Sigmoid colon (tissue), 7 donors: ENCODE results near the gene ZBTB8B. TPM values are rescaled to one million over a fixed set of nuclear protein-coding genes. Genes with fewer than 3 reads are reported as not detected.
A peak's percentile ranks its signal among the peaks of the same experiment; 100 is the strongest.

Source experiments
- DNase-seq: peaks from one replicate; pipeline ENCODE4 v3.0.0-alpha.2; 2019
- H3K27ac ChIP-seq, 4 donors: fragments of 200-600 bp; sonication (generic); one replicate each; pipeline ENCODE4 v1.5.1; 2016 to 2019; ENCODE audit warnings: mild to moderate bottlenecking in 1 of 4
- H3K27me3 ChIP-seq, 3 donors: fragments of 200-600 bp; sonication (generic); one replicate each; pipeline ENCODE4 v1.5.1; 2019; ENCODE audit warnings: mild to moderate bottlenecking in 1 of 3
- H3K36me3 ChIP-seq, 4 donors: fragments of 200-600 bp; sonication (generic); one replicate each; pipeline ENCODE4 v1.5.1; 2016 to 2019
- H3K4me1 ChIP-seq, 4 donors: fragments of 200-600 bp; sonication (generic); one replicate each; pipeline ENCODE4 v1.5.1; 2017 to 2019
- H3K4me3 ChIP-seq, 4 donors: fragments of 200-600 bp; sonication (generic); one replicate each; pipeline ENCODE4 v1.5.1; 2017 to 2019; ENCODE audit warnings: mild to moderate bottlenecking in 2 of 4, moderate library complexity in 1 of 4
- H3K9me3 ChIP-seq, 4 donors: fragments of 200-600 bp in 3 of 4; sonication (generic) in 3 of 4; one replicate each; pipeline versions ENCODE4 v1.5.1 to v1.6.1; 2013 to 2019
- EP300 ChIP-seq, 4 donors: sonication (generic); formaldehyde crosslinking; IDR thresholded peaks; one replicate each; pipeline ENCODE4 v1.6.1; 2017; ENCODE audit warnings: antibody characterized with exemption in 4 of 4
- POLR2A ChIP-seq, 2 donors: fragments of 450-650 bp; IDR thresholded peaks; one replicate each; pipeline ENCODE4 v1.6.1; 2016; ENCODE audit warnings: antibody characterized with exemption in 2 of 2, mild to moderate bottlenecking in 2 of 2, moderate library complexity in 2 of 2
- POLR2AphosphoS5 ChIP-seq, 4 donors: sonication (generic); formaldehyde crosslinking; IDR thresholded peaks; one replicate each; pipeline ENCODE4 v1.6.1; 2017; ENCODE audit warnings: antibody characterized with exemption in 4 of 4
- WGBS, 2 donors: extraction: QIAGEN DNeasy Blood & Tissue Kit; methylation state at CpG; one replicate each; pipeline ENCODE4 v1.1.7; 2013; 5-methylcytosine and 5-hydroxymethylcytosine counted together
- intact Hi-C: fragments of 100-400 bp; cut with DNase I; formaldehyde crosslinking; loops from one replicate; pipeline ENCODE4 v1.15.1; 2023
- polyA plus RNA-seq, 3 donors: library from polyadenylated mRNA; stranded (reverse); fragments of 200-250 nt; gene quantifications; one replicate each; pipeline ENCODE4 v1.2.3, GENCODE V29; 2013
- total RNA-seq, 4 donors: library from RNA; depleted of rRNA; stranded (reverse); fragments of >200 nt; gene quantifications; one replicate each; pipeline ENCODE4 v1.1.0, GENCODE V29; 2016
- TF ChIP-seq, protein P1 (sequence below), 4 experiments: fragments of 450-650 bp in 3 of 4; fragments of 200-600 bp in 1 of 4; IDR thresholded peaks; one replicate each; pipeline ENCODE4 v1.5.1; 2016 to 2019; ENCODE audit warnings: antibody characterized with exemption in 4 of 4, mild to moderate bottlenecking in 3 of 4, moderate library complexity in 2 of 4
- donor health status: healthy with polysubstance abuse.
- donor health status: Bipolar disorder and iron deficiency.
- donor health status: healthy.

Gene ZBTB8B
- total and polyA plus RNA-seq, 7 donors, result under 0.01 to 0.01 (median under 0.01) TPM; not detected in 3

DNA sequence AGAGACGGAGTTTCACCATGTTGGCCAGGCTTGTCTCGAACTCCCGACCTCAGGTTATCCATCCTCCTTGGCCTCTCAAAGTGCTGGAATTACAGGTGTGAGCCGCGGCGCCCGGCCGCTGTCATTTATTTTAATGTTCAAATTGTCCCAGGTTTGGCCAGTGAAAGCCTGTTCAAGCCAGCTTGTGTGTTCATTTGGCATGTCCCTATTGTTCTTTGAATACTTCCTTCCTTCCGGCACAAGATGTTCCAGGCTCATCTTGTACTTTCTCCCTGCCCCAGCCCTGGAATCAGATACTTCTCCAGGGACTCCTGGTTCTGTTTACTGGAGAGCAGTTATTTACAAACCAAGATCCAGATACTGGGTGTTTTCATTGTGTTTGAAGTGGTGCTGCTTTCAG lies 37.0 kb downstream of the ZBTB8B start:
- Histone ChIP-seq H3K9me3 (no peaks in the 10 kb centered on the region), H3K4me3 (no peak overlapping the region), H3K4me1 (peaks cover 0 to 24% (median 10%) of the 10 kb centered on the region in 4 donors), H3K27ac (peak overlapping the region; percentile 92 to 99 (median 98)), H3K36me3 (no peaks in the 10 kb centered on the region), H3K27me3 (no peaks in the 10 kb centered on the region)
- peak; percentile 81 for DNase-seq
- intact Hi-C loops, result loop anchor here (1.0 kb wide), 1 partner anchor 54 kb away; no protein-coding TSS in a partner anchor
- 91 to 94% methylated on average over 9 of the region's 9 CpGs for WGBS, 2 donors
- TF ChIP-seq, protein P1, sequence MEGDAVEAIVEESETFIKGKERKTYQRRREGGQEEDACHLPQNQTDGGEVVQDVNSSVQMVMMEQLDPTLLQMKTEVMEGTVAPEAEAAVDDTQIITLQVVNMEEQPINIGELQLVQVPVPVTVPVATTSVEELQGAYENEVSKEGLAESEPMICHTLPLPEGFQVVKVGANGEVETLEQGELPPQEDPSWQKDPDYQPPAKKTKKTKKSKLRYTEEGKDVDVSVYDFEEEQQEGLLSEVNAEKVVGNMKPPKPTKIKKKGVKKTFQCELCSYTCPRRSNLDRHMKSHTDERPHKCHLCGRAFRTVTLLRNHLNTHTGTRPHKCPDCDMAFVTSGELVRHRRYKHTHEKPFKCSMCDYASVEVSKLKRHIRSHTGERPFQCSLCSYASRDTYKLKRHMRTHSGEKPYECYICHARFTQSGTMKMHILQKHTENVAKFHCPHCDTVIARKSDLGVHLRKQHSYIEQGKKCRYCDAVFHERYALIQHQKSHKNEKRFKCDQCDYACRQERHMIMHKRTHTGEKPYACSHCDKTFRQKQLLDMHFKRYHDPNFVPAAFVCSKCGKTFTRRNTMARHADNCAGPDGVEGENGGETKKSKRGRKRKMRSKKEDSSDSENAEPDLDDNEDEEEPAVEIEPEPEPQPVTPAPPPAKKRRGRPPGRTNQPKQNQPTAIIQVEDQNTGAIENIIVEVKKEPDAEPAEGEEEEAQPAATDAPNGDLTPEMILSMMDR (IDR thresholded peaks at IDR 0.05), result no peak
- TF ChIP-seq POLR2A (IDR thresholded peaks at IDR 0.05) (no peak), EP300 (IDR thresholded peaks at IDR 0.05) (peak; percentile 11 to 95 (median 76)), POLR2AphosphoS5 (IDR thresholded peaks at IDR 0.05) (peak; percentile 52 to 83 (median 70))

DNA sequence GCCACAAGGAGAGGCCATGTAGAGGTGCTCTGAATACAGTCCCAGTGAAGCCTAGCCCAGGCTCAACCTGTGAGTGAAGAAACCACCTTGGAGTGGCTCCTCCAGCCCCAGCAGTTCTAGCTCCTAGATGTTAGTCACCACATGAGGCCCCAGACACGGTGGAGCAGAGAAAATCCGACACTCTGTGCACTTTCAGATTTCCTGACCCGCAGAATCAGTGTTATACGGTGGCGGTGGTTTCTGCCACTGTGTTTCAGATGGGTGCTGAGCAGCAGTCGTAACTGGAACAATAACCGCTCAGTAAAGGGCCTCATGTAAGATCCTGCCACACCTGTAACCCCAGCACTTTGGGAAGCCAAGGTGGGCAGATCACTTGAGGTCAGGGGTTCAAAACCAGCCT lies 38.3 kb downstream of the ZBTB8B start:
- H3K27ac ChIP-seq, result peak overlapping the region; percentile 37 to 98 (median 95)
- no peak overlapping the region for H3K4me3 ChIP-seq
- H3K9me3 ChIP-seq, result no peaks in the 10 kb centered on the region
- 91 to 92% methylated on average over 7 of the region's 7 CpGs for WGBS, 2 donors
- DNase-seq, result no peak
- H3K4me1 ChIP-seq, result peaks cover 0 to 21% (median 8%) of the 10 kb centered on the region in 4 donors
- intact Hi-C loops, result no loop called here
- no peaks in the 10 kb centered on the region for H3K36me3 ChIP-seq
- TF ChIP-seq, protein P1 (IDR thresholded peaks at IDR 0.05), result no peak
- TF ChIP-seq EP300 (IDR thresholded peaks at IDR 0.05), result no peak
- TF ChIP-seq POLR2A (IDR thresholded peaks at IDR 0.05), result no peak
- H3K27me3 ChIP-seq, result no peaks in the 10 kb centered on the region

GRCh38 chr1:32507021-32507420 lies 42.1 kb downstream of the ZBTB8B start:
- Histone ChIP-seq H3K9me3 (no peaks in the 10 kb centered on the region), H3K27me3 (no peaks in the 10 kb centered on the region), H3K4me1 (peaks cover 0 to 8% (median 0%) of the 10 kb centered on the region in 4 donors), H3K4me3 (no peak overlapping the region), H3K36me3 (no peaks in the 10 kb centered on the region), H3K27ac (no peak overlapping the region)
- DNase-seq, result no peak
- TF ChIP-seq POLR2AphosphoS5 (IDR thresholded peaks at IDR 0.05), result no peak
- TF ChIP-seq, protein P1 (IDR thresholded peaks at IDR 0.05), result no peak
- TF ChIP-seq EP300 (IDR thresholded peaks at IDR 0.05), result no peak
- TF ChIP-seq POLR2A (IDR thresholded peaks at IDR 0.05), result no peak
- WGBS, 2 donors, result 67 to 88% methylated on average over 4 of the region's 4 CpGs
- intact Hi-C loops, result no loop called here

GRCh38 chr1:32508761-32509160 lies 43.9 kb downstream of the ZBTB8B start:
- Histone ChIP-seq H3K4me3 (no peak overlapping the region), H3K27me3 (no peaks in the 10 kb centered on the region), H3K36me3 (no peaks in the 10 kb centered on the region), H3K4me1 (no peaks in the 10 kb centered on the region), H3K27ac (no peak overlapping the region), H3K9me3 (no peaks in the 10 kb centered on the region)
- intact Hi-C loops, result no loop called here
- no peak for DNase-seq
- WGBS, 2 donors, result 84 to 85% methylated on average over 5 of the region's 5 CpGs
- no peak for TF ChIP-seq POLR2AphosphoS5 (IDR thresholded peaks at IDR 0.05)

DNA sequence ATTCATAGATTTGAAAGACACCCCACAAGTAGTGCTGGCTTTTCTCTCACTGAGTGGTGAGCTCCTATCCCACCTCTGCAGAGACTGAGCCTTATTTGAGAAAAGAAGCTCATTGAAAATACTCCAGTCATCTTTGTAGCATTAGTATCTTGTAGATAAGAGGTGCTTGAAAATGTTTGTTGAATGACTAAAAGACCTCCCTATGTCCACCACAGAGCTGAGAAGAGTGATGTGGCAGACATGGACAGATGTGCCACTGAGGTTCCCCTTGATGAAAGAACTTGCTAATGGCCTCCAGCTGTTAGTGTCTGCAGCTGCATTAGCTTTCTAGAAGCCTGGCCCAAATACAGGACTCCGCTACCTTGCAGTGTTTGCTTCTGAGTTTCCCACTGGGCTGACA lies 45.1 kb downstream of the ZBTB8B start:
- H3K4me1 ChIP-seq, result no peaks in the 10 kb centered on the region
- 96% methylated on average over 1 of the region's 1 CpG for WGBS, 2 donors
- TF ChIP-seq, protein P1 (IDR thresholded peaks at IDR 0.05), result no peak
- DNase-seq, result no peak
- no peak overlapping the region for H3K27ac ChIP-seq
- intact Hi-C loops, result no loop called here
- no peaks in the 10 kb centered on the region for H3K27me3 ChIP-seq
- H3K36me3 ChIP-seq, result no peaks in the 10 kb centered on the region
- H3K4me3 ChIP-seq, result no peak overlapping the region
- H3K9me3 ChIP-seq, result no peaks in the 10 kb centered on the region

Other genes starting within 250 kb of the ZBTB8B start
- gene TMEM234, start 242.7 kb upstream of the ZBTB8B start, total RNA-seq, result 10 to 100 TPM in 2 of 4 donors, 1 to 10 TPM in 2; 6.4 to 20.8 (median 10.1) TPM
- gene TMEM234, start 242.7 kb upstream of the ZBTB8B start, polyA plus RNA-seq, result 10 to 100 TPM in 1 of 3 donors, 1 to 10 TPM in 2; 4.4 to 23.1 (median 7.2) TPM
- gene EIF3I, start 242.7 kb upstream of the ZBTB8B start, total RNA-seq, result 100 to 1,000 TPM; 163 to 178 (median 171) TPM
- 100 to 1,000 TPM; 171 to 226 (median 185) TPM for gene EIF3I, start 242.7 kb upstream of the ZBTB8B start, polyA plus RNA-seq
- 1 to 10 TPM in 2 of 4 donors, under 1 TPM in 1, not detected in 1; 0.71 to 3.0 (median 2.2) TPM for gene FAM167B, start 217.8 kb upstream of the ZBTB8B start, total RNA-seq
- gene FAM167B, start 217.8 kb upstream of the ZBTB8B start, polyA plus RNA-seq, result 1 to 10 TPM; 3.0 to 9.0 (median 3.6) TPM
- gene LCK, start 213.8 kb upstream of the ZBTB8B start, total RNA-seq, result under 1 TPM in 3 of 4 donors, not detected in 1; 0.36 to 0.81 (median 0.49) TPM
- gene LCK, start 213.8 kb upstream of the ZBTB8B start, polyA plus RNA-seq, result 10 to 100 TPM in 1 of 3 donors, 1 to 10 TPM in 1, under 1 TPM in 1; 0.92 to 37.3 (median 1.8) TPM
- 10 to 100 TPM; 47.1 to 68.0 (median 55.6) TPM for gene HDAC1, start 173.0 kb upstream of the ZBTB8B start, total RNA-seq
- 100 to 1,000 TPM; 163 to 215 (median 180) TPM for gene HDAC1, start 173.0 kb upstream of the ZBTB8B start, polyA plus RNA-seq
- 1 to 10 TPM; 4.1 to 9.7 (median 6.6) TPM for gene MARCKSL1, start 128.8 kb upstream of the ZBTB8B start, total RNA-seq
- gene MARCKSL1, start 128.8 kb upstream of the ZBTB8B start, polyA plus RNA-seq, result 100 to 1,000 TPM; 120 to 158 (median 141) TPM
- gene FAM229A, start 102.6 kb upstream of the ZBTB8B start, total RNA-seq, result 10 to 100 TPM in 1 of 4 donors, 1 to 10 TPM in 3; 3.5 to 13.8 (median 5.6) TPM
- 1 to 10 TPM in 2 of 3 donors, under 1 TPM in 1; 0.60 to 7.5 (median 1.2) TPM for gene FAM229A, start 102.6 kb upstream of the ZBTB8B start, polyA plus RNA-seq
- 1 to 10 TPM in 3 of 4 donors, not detected in 1; 1.5 to 2.2 (median 2.1) TPM for gene TSSK3, start 102.5 kb upstream of the ZBTB8B start, total RNA-seq
- 1 to 10 TPM in 1 of 3 donors, not detected in 2; 1.1 TPM for gene TSSK3, start 102.5 kb upstream of the ZBTB8B start, polyA plus RNA-seq
- gene BSDC1, start 70.6 kb upstream of the ZBTB8B start, total RNA-seq, result 10 to 100 TPM; 52.8 to 76.7 (median 62.1) TPM
- 10 to 100 TPM; 46.2 to 52.0 (median 50.7) TPM for gene BSDC1, start 70.6 kb upstream of the ZBTB8B start, polyA plus RNA-seq
- gene ZBTB8A, start 74.4 kb downstream of the ZBTB8B start, total RNA-seq, result 10 to 100 TPM in 1 of 4 donors, 1 to 10 TPM in 3; 5.6 to 10.8 (median 7.0) TPM
- gene ZBTB8A, start 74.4 kb downstream of the ZBTB8B start, polyA plus RNA-seq, result 1 to 10 TPM; 1.8 to 2.4 (median 2.1) TPM
- 10 to 100 TPM; 19.9 to 40.3 (median 36.8) TPM for gene ZBTB8OS, start 185.5 kb downstream of the ZBTB8B start, total RNA-seq
- 10 to 100 TPM; 51.9 to 97.3 (median 89.5) TPM for gene ZBTB8OS, start 185.5 kb downstream of the ZBTB8B start, polyA plus RNA-seq
- gene RBBP4, start 186.1 kb downstream of the ZBTB8B start, total RNA-seq, result 100 to 1,000 TPM in 3 of 4 donors, 10 to 100 TPM in 1; 91.8 to 118 (median 108) TPM
- gene RBBP4, start 186.1 kb downstream of the ZBTB8B start, polyA plus RNA-seq, result 10 to 100 TPM; 54.1 to 81.1 (median 59.9) TPM
- gene SYNC, start 237.7 kb downstream of the ZBTB8B start, total RNA-seq, result 10 to 100 TPM; 22.5 to 87.5 (median 33.8) TPM
- 10 to 100 TPM in 1 of 3 donors, 1 to 10 TPM in 2; 6.9 to 12.7 (median 9.6) TPM for gene SYNC, start 237.7 kb downstream of the ZBTB8B start, polyA plus RNA-seq